ENCODE data around the gene MCC.

MCC gene

GRCh38 chr5:113002423-113002822, 485.8 kb downstream of the MCC start:
- no peak for ATAC-seq (replicated peaks; ENCODE audit: extremely low read depth, poor library complexity, severe bottlenecking)
- Mint-ChIP-seq H3K9me3 (no peaks in the 10 kb centered on the region), H3K4me1 (peaks cover 17% of the 10 kb centered on the region), H3K27ac (ENCODE audit: low read depth) (no peak overlapping the region), H3K4me3 (no peak overlapping the region), H3K27me3 (no peaks in the 10 kb centered on the region), H3K36me3 (ENCODE audit: insufficient read depth) (peaks cover 56% of the 10 kb centered on the region)
- no peak for DNase-seq (ENCODE audit: low spot score in 2 of 2)

GRCh38 chr5:113000466-113000865, 487.8 kb downstream of the MCC start:
- no peak for ATAC-seq (replicated peaks; ENCODE audit: extremely low read depth, poor library complexity, severe bottlenecking)
- H3K4me3 Mint-ChIP-seq: no peak overlapping the region
- no peak for DNase-seq (ENCODE audit: low spot score in 2 of 2)
- H3K27ac Mint-ChIP-seq (ENCODE audit: low read depth): no peak overlapping the region
- peaks cover 54% of the 10 kb centered on the region for H3K36me3 Mint-ChIP-seq (ENCODE audit: insufficient read depth)
- no peaks in the 10 kb centered on the region for H3K27me3 Mint-ChIP-seq
- H3K9me3 Mint-ChIP-seq: no peaks in the 10 kb centered on the region
- peaks cover 20% of the 10 kb centered on the region for H3K4me1 Mint-ChIP-seq

GRCh38 chr5:112998296-112998695, 490.0 kb downstream of the MCC start:
- Mint-ChIP-seq H3K9me3 (no peaks in the 10 kb centered on the region), H3K4me1 (peaks cover 26% of the 10 kb centered on the region), H3K36me3 (ENCODE audit: insufficient read depth) (peaks cover 50% of the 10 kb centered on the region), H3K4me3 (no peak overlapping the region), H3K27ac (ENCODE audit: low read depth) (no peak overlapping the region), H3K27me3 (no peaks in the 10 kb centered on the region)
- DNase-seq (ENCODE audit: low spot score in 2 of 2): no peak
- ATAC-seq (replicated peaks; ENCODE audit: extremely low read depth, poor library complexity, severe bottlenecking): no peak

GRCh38 chr5:112996830-112997374, 491.4 kb downstream of the MCC start:
- peaks cover 32% of the 10 kb centered on the region for H3K4me1 Mint-ChIP-seq

GRCh38 chr5:112995764-112996618, 492.3 kb downstream of the MCC start:
- H3K36me3 Mint-ChIP-seq (ENCODE audit: insufficient read depth): peaks cover 44% of the 10 kb centered on the region
- H3K27ac Mint-ChIP-seq (ENCODE audit: low read depth): no peak overlapping the region

More at GRCh38 chr5:112996830-112997374, 491.4 kb downstream of the MCC start:
- H3K27ac Mint-ChIP-seq (ENCODE audit: low read depth): no peak overlapping the region
- ATAC-seq (replicated peaks; ENCODE audit: extremely low read depth, poor library complexity, severe bottlenecking) (no peak), DNase-seq (ENCODE audit: low spot score in 2 of 2) (no peak)
- no peaks in the 10 kb centered on the region for H3K9me3 Mint-ChIP-seq
- no peaks in the 10 kb centered on the region for H3K27me3 Mint-ChIP-seq
- no peak overlapping the region for H3K4me3 Mint-ChIP-seq
- H3K36me3 Mint-ChIP-seq (ENCODE audit: insufficient read depth): peaks cover 50% of the 10 kb centered on the region

GRCh38 chr5:112986224-112986623, 502.0 kb downstream of the MCC start:
- ATAC-seq (replicated peaks; ENCODE audit: extremely low read depth, poor library complexity, severe bottlenecking): no peak
- peaks cover 64% of the 10 kb centered on the region for H3K4me1 Mint-ChIP-seq
- no peak overlapping the region for H3K27ac Mint-ChIP-seq (ENCODE audit: low read depth)
- no peaks in the 10 kb centered on the region for H3K9me3 Mint-ChIP-seq
- H3K36me3 Mint-ChIP-seq (ENCODE audit: insufficient read depth): peaks cover 32% of the 10 kb centered on the region
- no peak overlapping the region for H3K4me3 Mint-ChIP-seq
- no peak for DNase-seq (ENCODE audit: low spot score in 2 of 2)
- no peaks in the 10 kb centered on the region for H3K27me3 Mint-ChIP-seq

More at GRCh38 chr5:112995764-112996618, 492.3 kb downstream of the MCC start:
- peaks cover 37% of the 10 kb centered on the region for H3K4me1 Mint-ChIP-seq
- no peaks in the 10 kb centered on the region for H3K27me3 Mint-ChIP-seq
- no peaks in the 10 kb centered on the region for H3K9me3 Mint-ChIP-seq
- no peak overlapping the region for H3K4me3 Mint-ChIP-seq
- peak; percentile 63 to 77 for DNase-seq (ENCODE audit: low spot score in 2 of 2)
- peak; percentile 65 for ATAC-seq (replicated peaks; ENCODE audit: extremely low read depth, poor library complexity, severe bottlenecking)

GRCh38 chr5:112983363-112983762, 504.9 kb downstream of the MCC start:
- H3K27ac Mint-ChIP-seq (ENCODE audit: low read depth): peak overlapping the region; percentile 29
- DNase-seq (ENCODE audit: low spot score in 2 of 2) (no peak), ATAC-seq (replicated peaks; ENCODE audit: extremely low read depth, poor library complexity, severe bottlenecking) (no peak)
- H3K36me3 Mint-ChIP-seq (ENCODE audit: insufficient read depth): peaks cover 25% of the 10 kb centered on the region
- H3K9me3 Mint-ChIP-seq: no peaks in the 10 kb centered on the region
- no peak overlapping the region for H3K4me3 Mint-ChIP-seq
- H3K27me3 Mint-ChIP-seq: no peaks in the 10 kb centered on the region
- H3K4me1 Mint-ChIP-seq: peaks cover 61% of the 10 kb centered on the region

- no peaks in the 10 kb centered on the region for H3K9me3 Mint-ChIP-seq
- peak overlapping the region; percentile 97 for H3K27ac Mint-ChIP-seq (ENCODE audit: low read depth)
Observed at GRCh38 chr5:112979723-112980122, 508.5 kb downstream of the MCC start.

GRCh38 chr5:112978836-112979235, 509.4 kb downstream of the MCC start:
- H3K9me3 Mint-ChIP-seq: no peaks in the 10 kb centered on the region
- H3K4me3 Mint-ChIP-seq: peak overlapping the region; percentile 97
- H3K27me3 Mint-ChIP-seq: no peaks in the 10 kb centered on the region
- peaks cover 21% of the 10 kb centered on the region for H3K36me3 Mint-ChIP-seq (ENCODE audit: insufficient read depth)
- peaks cover 64% of the 10 kb centered on the region for H3K4me1 Mint-ChIP-seq
- ATAC-seq (replicated peaks; ENCODE audit: extremely low read depth, poor library complexity, severe bottlenecking): no peak
- no peak for DNase-seq (ENCODE audit: low spot score in 2 of 2)
- peak overlapping the region; percentile 97 for H3K27ac Mint-ChIP-seq (ENCODE audit: low read depth)

More at GRCh38 chr5:112979723-112980122, 508.5 kb downstream of the MCC start:
- no peak for DNase-seq (ENCODE audit: low spot score in 2 of 2)
- H3K4me3 Mint-ChIP-seq: peak overlapping the region; percentile 55
- peaks cover 73% of the 10 kb centered on the region for H3K4me1 Mint-ChIP-seq
- peaks cover 23% of the 10 kb centered on the region for H3K36me3 Mint-ChIP-seq (ENCODE audit: insufficient read depth)
- H3K27me3 Mint-ChIP-seq: no peaks in the 10 kb centered on the region
- no peak for ATAC-seq (replicated peaks; ENCODE audit: extremely low read depth, poor library complexity, severe bottlenecking)

- no peaks in the 10 kb centered on the region for H3K9me3 Mint-ChIP-seq
- H3K36me3 Mint-ChIP-seq (ENCODE audit: insufficient read depth): peaks cover 20% of the 10 kb centered on the region
- ATAC-seq (replicated peaks; ENCODE audit: extremely low read depth, poor library complexity, severe bottlenecking) (no peak), DNase-seq (ENCODE audit: low spot score in 2 of 2) (no peak)
- H3K27me3 Mint-ChIP-seq: no peaks in the 10 kb centered on the region
- H3K27ac Mint-ChIP-seq (ENCODE audit: low read depth): peak overlapping the region; percentile 97
- peak overlapping the region; percentile 97 for H3K4me3 Mint-ChIP-seq
- peaks cover 50% of the 10 kb centered on the region for H3K4me1 Mint-ChIP-seq
Observed at GRCh38 chr5:112977440-112977861, 510.8 kb downstream of the MCC start.

GRCh38 chr5:112976432-112977309, 511.6 kb downstream of the MCC start, which contains the start of gene DCP2:
Gene DCP2, plus strand, starts transcription at chr5:112976798. Its CDS starts 136 bp downstream, at chr5:112976934.
- Mint-ChIP-seq H3K4me1 (peaks cover 42% of the 10 kb centered on the region), H3K9me3 (no peaks in the 10 kb centered on the region), H3K27ac (ENCODE audit: low read depth) (peak within 1 kb of the TSS; percentile 97), H3K36me3 (ENCODE audit: insufficient read depth) (peaks cover 17% of the 10 kb centered on the region), H3K27me3 (no peaks in the 10 kb centered on the region), H3K4me3 (peak within 1 kb of the TSS; percentile 97)
- DNase-seq (ENCODE audit: low spot score in 2 of 2) (peak; percentile 88 to 95), ATAC-seq (replicated peaks; ENCODE audit: extremely low read depth, poor library complexity, severe bottlenecking) (peak; percentile 98)

GRCh38 chr5:112975721-112976431, 512.4 kb downstream of the MCC start:
- ATAC-seq (replicated peaks; ENCODE audit: extremely low read depth, poor library complexity, severe bottlenecking) (peak; percentile 17), DNase-seq (ENCODE audit: low spot score in 2 of 2) (no peak)
- Mint-ChIP-seq H3K36me3 (ENCODE audit: insufficient read depth) (peaks cover 17% of the 10 kb centered on the region), H3K4me1 (peaks cover 37% of the 10 kb centered on the region), H3K9me3 (no peaks in the 10 kb centered on the region), H3K27ac (ENCODE audit: low read depth) (peak overlapping the region; percentile 97), H3K27me3 (no peaks in the 10 kb centered on the region), H3K4me3 (peak overlapping the region; percentile 97)

All from central memory CD8-positive, alpha-beta T cell (primary cell).